Embryonic facial prominence (tissue), 1 donor: ENCODE results near the gene STX12.
"Not testable (repeated sequence)": the region's sequence is repeated elsewhere in the genome, so short reads cannot be mapped to it uniquely, and the experiment has no call there.

Source experiments
- DNase-seq: peaks from one replicate; pipeline ENCODE4 v3.0.0-alpha.2; 2016; ENCODE audit errors: extremely low spot score

The STX12 gene

DNA sequence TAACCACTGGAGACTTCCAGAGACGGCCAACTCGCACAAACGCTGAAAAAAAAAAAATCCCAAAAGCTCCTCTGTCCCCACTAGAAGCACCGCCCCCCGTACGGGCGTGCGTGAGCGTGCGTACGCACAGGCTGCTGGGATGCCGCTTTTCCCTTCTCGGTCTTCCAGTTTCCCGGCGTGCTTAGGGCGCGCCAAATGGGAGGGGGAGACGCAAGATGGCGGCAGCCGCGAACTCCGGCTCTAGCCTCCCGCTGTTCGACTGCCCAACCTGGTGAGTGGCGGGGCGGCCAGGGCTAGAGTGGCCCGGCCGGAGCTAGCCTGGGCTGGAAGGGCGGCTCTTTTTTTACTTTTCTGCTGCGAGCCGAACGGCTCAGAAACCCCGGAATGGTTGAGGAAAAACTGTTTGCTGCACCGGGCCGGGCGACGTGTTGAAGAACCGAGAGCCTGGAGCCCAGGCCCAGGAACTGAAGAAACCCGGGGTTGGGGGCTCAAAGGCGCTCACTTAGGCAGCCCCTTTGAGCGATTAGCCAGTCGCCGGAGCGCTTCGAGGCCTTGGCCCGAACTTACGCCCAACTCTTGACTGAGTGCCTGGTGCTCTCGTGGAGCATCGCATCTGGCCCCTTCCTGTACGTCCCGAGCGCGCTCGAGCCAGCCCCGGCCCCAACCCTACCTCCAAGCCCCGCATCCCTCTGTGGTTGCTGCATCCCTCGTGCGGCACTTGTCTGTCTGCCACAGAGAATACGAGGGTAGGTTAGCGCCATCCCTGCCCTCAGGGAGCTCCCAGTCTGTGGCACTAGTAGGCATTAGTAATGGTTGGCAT lies 57.8 kb downstream of the STX12 start, which contains the start of gene PPP1R8:
Gene PPP1R8 (plus strand): TSS at position 162 of the 820 bp plus-strand sequence. CDS start 54 bp downstream, at position 216.
- peak; percentile 94 for DNase-seq

DNA sequence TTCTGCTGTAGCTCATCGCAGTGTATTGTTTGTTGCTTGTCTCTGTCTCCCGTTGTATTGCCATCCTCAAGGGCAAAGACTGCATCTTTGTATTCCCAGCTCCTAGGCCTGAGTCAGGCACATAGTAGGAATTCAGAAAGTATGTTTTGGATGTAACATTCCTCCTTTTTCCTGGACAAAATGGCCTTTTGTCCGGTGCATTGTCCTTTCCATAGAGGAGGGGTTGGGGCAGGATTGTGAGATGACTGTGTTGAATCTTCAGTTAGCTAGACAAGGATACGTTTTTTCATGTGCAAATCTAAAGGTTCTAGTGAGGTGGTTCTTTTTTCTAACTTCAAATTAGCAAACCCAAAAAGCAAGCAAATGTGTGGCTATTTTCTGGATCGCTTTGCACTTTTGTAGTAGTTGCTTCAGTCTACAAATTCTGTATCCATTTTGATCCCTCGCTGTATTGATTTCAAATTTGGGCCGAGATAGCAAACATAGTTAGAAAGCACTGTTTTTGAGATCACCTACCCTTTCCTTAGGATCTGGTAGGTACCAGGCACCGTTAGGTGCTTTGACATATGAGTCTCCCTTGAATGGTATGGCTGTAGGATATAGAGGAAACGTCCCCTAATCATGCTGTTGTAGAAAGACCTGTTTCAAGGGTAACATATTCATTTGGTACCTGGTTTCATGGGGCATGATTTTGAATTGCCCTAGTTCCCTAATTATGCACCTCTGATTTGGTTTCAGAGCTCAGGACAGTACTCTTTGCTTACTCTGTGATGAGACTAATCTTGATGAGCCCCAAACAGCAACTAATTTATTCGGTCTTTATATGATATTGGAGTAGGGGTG lies 58.8 kb downstream of the STX12 start:
- no peak for DNase-seq

DNA sequence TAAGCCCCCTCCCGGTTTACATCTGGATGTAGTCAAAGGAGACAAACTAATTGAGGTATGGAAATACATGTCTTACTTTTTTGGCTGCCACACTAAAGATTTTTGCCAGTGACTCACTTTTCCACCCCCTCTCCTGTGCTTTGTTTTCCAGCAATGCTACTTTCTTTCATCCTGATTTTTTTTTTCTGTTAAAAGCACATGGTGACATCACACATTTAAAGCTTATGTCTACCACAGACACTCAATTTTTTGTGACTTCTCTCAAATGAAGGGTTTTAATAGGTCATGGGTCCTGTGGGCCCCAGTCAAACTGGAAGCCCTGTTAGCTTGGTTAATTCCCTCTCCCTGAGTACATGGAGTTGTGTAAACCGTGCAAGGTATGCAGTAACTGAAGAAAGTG lies 59.7 kb downstream of the STX12 start:
- DNase-seq: no peak

DNA sequence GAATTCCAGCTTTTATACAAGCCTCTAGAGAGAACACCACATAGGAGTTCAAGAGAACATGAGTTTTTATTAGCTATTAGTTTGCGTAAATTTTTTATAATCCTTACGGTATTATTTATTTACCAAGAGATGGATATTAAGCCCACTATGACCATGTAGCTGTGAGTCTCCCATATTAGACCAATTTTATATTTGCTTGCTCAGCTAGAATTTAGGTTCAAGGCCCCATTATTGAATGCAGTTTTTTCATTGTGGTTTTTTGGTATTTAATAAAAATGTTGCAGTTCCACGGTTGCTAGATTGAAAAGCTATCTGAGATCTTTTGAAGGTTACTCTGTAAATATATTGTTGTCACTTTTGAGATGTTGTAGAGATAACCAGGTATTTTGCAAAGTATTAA lies 60.5 kb downstream of the STX12 start:
- DNase-seq: no peak

DNA sequence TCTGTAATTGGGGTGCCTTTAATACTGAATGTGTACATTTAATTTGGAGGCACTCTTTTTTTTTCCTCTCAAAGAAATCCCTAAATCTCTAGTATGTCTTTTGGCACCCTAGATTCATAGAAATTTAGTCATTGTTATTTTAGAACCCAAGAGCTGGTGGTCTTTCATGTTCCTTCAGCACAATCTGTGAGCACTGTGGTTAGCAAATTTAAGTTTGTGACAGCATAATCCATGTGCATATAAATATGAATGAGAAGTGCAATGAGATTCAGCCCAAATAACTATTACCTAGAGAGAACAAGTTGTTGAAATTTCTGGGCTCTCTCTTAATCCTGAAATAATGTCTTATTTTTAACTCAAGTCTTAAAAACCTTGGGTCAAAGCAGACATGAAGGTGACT lies 62.0 kb downstream of the STX12 start:
- no peak for DNase-seq

DNA sequence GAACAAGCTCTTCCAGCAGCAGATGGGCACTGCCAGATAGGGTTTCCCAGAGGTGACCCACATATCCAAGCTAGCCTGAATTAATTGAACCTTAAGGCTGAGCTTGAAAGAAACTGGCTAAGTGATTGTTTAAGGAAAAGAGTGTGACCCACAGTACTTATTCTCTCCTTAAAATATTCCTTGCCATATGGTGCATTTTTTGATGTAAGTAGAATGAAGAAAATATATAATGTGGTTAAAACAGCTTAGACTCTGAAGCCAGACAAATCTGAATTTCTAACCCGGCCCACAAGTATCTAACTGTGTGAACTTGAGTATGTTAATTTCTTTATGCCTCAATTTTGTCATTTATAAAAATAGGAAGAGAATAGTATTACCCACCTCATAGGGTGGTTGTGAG lies 62.5 kb downstream of the STX12 start:
- DNase-seq: no peak

DNA sequence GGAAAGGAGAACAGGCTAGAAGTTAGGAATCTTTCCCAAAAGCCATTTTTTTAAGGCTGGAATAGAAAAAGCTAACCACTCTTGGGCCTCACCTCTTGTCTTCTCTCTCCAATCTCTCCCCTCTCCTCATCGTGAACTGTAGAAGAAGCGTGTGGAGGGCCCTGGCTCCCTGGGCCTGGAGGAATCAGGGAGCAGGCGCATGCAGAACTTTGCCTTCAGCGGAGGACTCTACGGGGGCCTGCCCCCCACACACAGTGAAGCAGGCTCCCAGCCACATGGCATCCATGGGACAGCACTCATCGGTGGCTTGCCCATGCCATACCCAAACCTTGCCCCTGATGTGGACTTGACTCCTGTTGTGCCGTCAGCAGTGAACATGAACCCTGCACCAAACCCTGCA lies 76.9 kb downstream of the STX12 start:
- no peak for DNase-seq

DNA sequence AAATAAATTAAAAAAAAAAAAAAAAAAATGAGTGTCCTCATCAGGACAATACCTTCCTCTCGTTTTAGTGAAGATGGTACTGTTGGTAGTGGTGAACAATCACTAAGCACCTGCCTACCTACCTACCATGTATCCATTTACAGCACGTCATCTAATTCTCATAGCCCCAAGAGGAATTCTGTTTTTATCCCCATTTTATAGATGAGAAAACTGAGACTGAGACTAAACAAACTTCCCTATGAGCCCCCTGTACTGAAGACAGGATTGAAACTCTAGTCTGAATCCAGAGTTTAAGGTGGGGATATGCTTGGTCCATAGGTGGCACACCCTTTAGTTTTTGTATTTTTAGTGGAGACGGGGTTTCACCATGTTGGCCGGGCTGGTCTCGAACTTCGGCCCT lies 82.1 kb downstream of the STX12 start:
- no peak for DNase-seq

DNA sequence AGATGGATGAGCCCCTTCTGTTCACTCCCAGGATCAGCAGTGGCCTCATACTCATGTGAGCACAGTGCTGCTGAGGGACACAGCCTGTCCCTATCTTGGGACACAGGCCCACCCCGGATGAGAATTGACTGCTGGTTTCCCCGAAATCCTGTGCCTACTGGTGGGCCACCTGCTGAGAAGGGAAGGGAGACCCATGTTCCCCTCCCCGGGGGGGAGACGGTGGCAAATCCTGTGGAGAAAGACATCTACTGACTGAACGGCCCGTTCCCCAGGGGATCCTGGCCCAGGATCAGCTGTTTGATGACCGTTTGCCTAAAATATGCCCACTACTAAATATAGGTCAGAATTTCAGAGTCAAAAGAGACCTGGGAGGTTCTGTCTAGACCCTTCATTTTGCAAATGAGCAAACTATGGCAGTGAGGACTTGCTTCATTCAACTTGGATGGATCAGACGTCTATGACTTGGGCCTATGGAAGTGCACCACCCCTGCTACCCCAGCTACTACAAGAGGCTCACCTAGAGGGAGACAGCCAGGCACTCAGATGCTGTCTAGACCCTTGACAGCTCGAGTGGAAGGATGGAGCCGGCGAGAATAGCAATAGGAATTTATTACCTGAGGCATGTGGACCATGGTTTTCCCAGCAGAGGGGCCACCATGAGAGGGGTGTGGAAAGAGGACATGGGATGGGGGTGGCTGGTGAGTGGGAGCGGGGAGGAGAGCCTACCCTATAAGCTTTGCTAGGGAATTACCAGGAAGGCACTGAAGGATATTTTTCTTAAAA lies 83.7 kb downstream of the STX12 start:
- DNase-seq: no peak

DNA sequence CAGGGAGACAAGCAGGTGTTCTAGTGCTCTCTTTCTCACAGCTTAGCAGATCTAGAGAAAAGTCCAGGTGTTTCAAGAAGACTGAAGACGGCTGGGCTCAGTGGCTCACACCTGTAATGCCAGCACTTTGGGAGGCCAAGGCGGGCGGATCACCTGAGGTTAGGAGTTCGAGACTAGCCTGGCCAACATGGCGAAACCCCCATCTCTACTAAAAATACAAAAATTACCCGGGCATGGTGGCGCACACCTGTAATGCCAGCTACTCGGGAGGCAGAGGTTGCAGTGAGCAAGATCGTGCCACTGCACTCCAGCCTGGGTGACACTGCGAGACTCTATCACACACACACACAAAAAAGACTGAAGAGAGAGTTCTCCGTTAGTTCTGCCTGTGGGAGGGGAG lies 84.5 kb downstream of the STX12 start:
- DNase-seq: not testable (repeated sequence)

DNA sequence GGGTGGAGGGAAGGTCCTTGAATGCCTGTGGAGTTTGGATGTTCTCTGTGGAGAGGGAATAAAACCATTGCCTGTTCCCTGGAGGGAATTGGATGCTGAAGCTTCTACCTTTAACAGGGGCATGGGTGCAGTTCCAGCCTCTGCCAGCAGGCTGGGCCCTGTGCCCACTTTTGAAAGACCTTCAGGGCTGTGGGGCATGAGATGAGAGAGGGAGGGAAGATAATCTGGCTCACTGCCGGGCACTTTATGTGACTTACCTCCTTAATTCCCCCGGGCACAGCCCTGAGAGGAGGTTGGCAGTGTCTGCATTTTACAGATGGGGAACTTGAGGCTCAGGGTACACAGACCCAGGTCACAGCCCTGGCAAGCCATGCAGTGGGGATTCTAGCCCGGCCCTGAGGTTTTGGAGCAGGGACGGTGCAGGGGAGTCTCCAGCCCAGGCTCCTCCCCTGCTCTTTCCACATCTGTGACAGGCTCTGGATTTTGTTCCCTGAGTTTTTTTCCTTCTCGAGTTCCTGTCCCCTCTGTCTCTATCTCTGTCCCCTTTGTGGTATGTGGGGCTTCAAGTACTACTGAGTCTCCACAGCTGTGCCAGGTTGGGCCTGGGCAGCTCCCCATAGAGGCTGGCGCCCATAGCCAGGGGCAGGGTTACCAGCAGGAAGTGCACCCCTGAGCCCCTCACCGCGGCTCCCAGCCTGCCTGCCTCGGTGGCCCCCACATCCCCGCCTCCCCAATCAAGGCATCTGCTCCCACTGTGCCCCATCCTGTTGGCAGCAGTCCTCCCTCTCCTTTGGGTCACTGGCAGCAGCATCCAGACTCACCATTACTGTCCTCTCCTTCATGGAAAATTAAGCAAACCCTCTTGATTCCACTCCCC lies 85.3 kb downstream of the STX12 start:
- DNase-seq: no peak

DNA sequence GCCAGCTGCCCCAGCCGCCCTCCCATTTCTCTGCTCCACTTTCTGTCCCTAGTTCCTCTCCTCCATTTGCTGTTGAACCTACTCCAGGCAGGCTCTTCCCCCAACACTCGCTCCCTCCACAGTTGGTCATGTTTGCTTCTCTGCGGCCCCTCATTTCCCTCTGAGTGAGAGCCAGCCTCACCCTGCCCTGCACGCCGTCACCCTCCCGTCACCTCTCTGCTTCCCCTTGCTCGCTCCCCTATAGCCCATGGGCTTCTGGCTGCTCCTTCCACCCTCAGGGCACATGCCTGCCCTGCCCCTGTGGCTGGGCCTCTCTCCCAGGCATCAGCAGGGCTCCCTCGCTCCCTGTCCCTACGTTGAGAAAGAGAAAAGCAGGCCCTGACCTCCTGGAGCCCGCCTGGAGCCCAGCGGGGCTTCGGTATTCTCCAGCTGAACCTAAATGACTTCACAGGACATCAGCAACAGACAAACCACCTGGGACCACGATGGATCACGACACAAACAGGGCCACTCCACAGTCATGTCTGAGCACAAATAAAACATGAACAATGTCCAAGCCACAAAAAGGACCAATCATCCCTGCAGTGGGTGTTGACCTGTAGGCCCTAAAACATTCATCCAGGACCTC lies 86.0 kb downstream of the STX12 start:
- no peak for DNase-seq

DNA sequence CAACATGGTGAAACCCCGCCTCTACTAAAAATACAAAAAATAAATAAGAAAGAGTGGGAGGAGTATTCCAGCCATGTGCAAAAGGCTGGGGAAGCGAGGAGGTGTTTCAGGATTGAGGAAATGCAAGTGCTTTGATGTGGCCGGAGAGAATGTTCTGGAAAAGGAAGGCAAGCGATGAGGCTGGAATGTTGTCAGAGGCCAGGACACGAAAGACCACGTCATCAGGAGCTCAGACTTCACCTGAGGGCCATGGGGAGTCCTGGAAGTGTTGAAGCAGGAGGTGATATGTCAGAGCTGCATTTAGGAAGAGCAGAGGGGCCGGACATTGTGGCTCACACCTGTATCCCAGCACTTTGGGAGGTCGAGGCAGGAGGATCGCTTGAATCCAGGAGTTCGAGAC lies 88.4 kb downstream of the STX12 start:
- no peak for DNase-seq

DNA sequence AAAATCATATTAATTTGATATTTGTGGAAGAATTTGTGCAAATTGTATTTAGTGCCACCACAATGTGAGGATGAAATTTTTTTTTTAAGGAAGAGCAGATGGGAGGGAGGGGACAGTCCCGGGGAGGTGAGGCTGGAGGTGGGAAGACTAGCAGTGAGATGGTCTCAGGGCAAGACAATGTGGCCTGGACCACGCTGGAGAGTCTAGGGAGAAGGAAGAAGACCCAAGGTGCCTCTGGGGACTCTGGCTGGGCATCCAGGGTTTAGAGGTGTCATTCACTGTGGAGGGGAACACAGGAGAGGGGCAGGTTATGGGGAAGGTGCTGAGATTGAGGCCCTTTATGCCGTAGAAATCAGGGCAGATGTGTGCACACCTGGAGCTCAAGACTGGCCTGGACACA lies 89.0 kb downstream of the STX12 start:
- DNase-seq: no peak

DNA sequence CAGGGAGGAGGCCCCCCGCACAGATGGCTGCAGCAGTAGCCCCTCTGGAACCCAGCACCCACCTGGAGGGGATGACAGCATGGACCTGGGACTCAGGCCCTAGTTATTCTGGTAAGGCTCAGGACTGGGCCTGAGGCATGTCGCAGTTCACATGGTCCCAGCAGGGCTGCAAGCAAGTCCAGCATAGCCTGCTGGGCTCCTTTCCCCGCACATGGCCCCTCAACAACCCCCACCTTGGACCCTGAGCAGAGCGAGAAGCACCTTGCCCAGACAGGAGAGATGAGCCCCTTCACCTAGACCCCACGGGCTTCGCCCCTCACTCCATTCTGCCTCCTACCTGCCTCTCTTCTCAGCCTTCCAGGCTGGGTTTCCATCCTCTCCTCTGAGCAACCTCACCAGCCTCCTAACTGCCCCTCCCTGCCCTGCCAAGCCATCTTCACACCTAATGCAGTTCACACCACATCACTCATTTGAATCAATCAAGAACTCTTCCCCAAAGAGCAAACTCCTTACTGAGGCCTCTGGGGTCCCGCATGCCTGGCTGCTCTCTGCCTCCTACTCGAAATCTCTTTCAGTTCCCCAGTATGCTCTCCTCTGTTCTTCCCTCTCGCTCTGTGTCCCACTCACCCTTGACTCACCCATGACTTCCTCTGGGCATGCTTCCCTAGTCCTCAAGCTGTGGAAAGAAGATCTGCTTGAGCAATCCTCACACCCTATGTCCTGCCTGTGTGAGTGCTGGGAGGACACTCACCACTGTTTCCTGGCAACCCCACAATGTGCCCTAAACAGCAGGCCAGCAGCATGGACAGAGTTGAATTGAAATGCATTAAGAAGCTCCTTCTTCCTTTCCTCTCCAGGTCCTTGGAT lies 89.9 kb downstream of the STX12 start:
- DNase-seq: no peak

DNA sequence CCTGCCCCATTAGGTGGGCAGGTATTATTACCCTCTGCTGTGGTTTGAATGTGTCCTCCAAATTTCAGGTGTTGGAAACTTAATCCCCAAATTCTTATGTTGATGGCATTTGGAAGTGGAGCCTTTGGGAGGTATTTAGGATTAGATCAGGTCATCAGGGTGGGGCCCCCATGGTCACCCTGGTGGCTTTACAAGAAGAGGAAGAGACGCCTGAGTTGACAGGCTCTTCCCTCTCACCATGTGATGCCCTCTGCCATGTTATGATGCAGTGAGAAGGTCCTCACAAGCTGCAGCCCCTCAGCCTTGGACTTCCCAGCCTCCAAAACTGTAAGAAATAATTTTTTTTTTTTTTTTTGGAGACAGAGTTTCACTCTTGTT lies 90.5 kb downstream of the STX12 start:
- DNase-seq: no peak

DNA sequence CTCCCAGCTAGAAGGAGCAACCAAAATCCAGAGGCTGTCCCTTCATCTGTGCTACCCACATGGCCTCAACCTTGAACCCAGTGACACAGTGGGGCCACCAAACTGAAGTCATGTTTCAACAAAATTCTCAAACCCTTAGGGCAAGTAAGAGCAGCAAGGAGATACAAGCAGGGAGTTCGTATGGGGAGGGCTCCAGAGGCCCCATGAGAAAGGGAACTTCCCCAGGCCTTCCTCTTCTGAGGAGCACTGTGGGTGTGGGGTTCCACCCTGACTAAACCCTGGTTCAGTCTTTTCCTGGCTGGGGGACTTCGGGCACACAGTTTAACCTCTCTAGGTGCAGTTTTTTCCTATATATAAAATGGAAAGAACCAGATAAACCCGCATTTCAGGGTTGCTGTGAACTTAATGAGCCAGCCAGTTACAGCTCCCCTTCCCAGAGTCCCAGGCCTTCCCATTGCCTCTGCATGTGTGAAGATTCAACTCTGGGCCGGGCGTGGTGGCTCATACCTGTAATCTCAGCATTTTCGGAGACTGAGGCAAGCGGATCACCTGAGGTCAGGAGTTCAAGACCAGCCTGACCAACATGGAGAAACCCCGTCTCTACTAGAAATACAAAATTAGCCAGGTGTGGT lies 91.4 kb downstream of the STX12 start:
- DNase-seq: no peak

DNA sequence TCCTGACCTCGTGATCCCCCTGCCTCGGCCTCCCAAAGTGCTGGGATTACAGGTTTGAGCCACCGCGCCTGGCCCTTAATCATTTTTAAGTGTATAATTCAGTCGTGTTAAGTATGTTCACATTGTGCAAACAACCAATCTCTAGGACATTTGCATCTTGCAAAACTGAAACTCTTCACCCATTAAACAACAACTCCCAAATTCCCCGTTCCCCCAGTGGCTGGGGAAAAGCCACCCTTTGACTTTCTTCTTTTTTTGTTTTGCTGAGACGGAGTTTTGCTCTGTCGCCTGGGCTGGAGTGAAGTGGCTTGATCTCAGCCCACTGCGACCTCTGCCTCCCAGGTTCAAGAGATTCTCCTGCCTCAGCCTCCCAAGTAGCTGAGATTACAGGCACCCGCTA lies 92.8 kb downstream of the STX12 start:
- DNase-seq: no peak

DNA sequence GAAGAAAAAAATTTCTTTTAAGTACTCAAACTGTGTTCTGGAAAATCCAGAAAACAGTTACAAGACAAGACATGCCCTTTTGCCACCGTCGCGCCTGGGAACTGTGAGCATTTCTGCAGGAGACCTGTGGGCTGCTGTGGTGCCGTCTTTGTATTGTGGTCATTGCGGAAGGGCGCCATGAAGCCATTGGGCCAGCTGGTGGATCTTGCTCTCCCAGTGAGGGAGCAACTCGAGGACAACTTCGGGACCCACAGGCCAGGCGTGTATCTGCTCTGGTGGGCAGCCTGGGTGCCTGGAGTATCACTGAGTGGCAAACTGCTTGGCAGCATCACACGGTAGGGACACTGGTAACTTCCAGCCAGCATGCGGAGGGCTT lies 95.5 kb downstream of the STX12 start:
- no peak for DNase-seq
